Measurements from ENCODE around the gene TNS1.

DNA sequence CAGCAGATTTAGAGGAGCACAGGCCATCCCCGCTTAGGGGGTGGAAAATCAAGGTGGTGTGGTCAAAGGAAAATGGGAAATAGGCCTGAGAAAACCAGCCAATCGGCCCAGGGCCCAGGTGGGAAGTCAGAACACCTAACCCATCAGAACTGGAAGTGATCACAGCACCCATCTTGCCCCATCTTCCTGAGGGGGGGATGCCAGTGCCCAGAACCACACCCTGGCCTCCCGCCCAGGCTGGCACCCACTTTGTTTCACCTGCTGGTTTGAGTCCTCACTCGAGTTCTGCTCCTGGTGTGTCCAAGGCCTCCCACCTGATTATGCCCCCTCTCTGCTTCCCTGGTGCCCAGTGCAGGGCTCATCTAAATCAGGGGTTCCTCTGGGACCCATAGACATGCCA is 174.5 kb downstream of the TNS1 start:
- TF ChIP-seq SP1 (IDR thresholded peaks at IDR 0.05; ENCODE audit: low read depth, low read length) (no peak), JUND (IDR thresholded peaks at IDR 0.05; ENCODE audit: low read depth, low read length) (no peak), CREM (IDR thresholded peaks at IDR 0.05; ENCODE audit: low read depth) (no peak), ZNF384 (IDR thresholded peaks at IDR 0.05; ENCODE audit: borderline replicate concordance, low read depth, low read length) (no peak), FOXM1 (IDR thresholded peaks at IDR 0.05; ENCODE audit: low read depth, low read length) (no peak), CHD2 (IDR thresholded peaks at IDR 0.05; ENCODE audit: borderline replicate concordance, low read depth, low read length) (no peak), RFX5 (IDR thresholded peaks at IDR 0.05; ENCODE audit: low read depth, low read length) (no peak), CBFB (IDR thresholded peaks at IDR 0.05; ENCODE audit: low read depth) (no peak), ASH2L (IDR thresholded peaks at IDR 0.05; ENCODE audit: borderline replicate concordance, low read depth) (no peak), CREB1 (IDR thresholded peaks at IDR 0.05; ENCODE audit: low read depth) (no peak), POLR2A (IDR thresholded peaks at IDR 0.05; ENCODE audit: low read depth, low read length) (no peak), POLR2AphosphoS5 (IDR thresholded peaks at IDR 0.05; ENCODE audit: low read length) (no peak)
- TF ChIP-seq, protein P1, sequence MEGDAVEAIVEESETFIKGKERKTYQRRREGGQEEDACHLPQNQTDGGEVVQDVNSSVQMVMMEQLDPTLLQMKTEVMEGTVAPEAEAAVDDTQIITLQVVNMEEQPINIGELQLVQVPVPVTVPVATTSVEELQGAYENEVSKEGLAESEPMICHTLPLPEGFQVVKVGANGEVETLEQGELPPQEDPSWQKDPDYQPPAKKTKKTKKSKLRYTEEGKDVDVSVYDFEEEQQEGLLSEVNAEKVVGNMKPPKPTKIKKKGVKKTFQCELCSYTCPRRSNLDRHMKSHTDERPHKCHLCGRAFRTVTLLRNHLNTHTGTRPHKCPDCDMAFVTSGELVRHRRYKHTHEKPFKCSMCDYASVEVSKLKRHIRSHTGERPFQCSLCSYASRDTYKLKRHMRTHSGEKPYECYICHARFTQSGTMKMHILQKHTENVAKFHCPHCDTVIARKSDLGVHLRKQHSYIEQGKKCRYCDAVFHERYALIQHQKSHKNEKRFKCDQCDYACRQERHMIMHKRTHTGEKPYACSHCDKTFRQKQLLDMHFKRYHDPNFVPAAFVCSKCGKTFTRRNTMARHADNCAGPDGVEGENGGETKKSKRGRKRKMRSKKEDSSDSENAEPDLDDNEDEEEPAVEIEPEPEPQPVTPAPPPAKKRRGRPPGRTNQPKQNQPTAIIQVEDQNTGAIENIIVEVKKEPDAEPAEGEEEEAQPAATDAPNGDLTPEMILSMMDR (IDR thresholded peaks at IDR 0.05 in 2 of 3, conservative IDR thresholded peaks at IDR 0.05 in 1 of 3; ENCODE audit: control insufficient read depth in 2 of 3, extremely low read depth in 1 of 3, insufficient read depth in 1 of 3, low read depth in 3 of 3, low read length in 3 of 3), result no peak
